Central memory CD4-positive, alpha-beta T cell (primary cell): Measurements from ENCODE around the gene SUN5.
"Not testable (repeated sequence)": the region's sequence is repeated elsewhere in the genome, so short reads cannot be mapped to it uniquely, and the experiment has no call there.

Source experiments
- DNase-seq: peaks from one replicate; pipeline ENCODE4 v3.0.0; 2022

Gene SUN5

GRCh38 chr20:32960849-32961731 lies 43.1 kb downstream of the SUN5 start:
- DNase-seq, result no peak

- no peak for DNase-seq
These were observed 44.1 kb downstream of the SUN5 start for GRCh38 chr20:32960222-32960518.

- DNase-seq, result no peak
These were observed 44.6 kb downstream of the SUN5 start for GRCh38 chr20:32959351-32960221.

GRCh38 chr20:32958574-32958973 lies 45.7 kb downstream of the SUN5 start:
- DNase-seq, result no peak

GRCh38 chr20:32957459-32957858 lies 46.8 kb downstream of the SUN5 start:
- DNase-seq, result no peak

- not testable (repeated sequence) for DNase-seq
These were observed 53.7 kb downstream of the SUN5 start for GRCh38 chr20:32950539-32950938.

- no peak for DNase-seq
These were observed 57.6 kb downstream of the SUN5 start for GRCh38 chr20:32946629-32947028.

- peak; percentile 41 for DNase-seq
These were observed 58.5 kb downstream of the SUN5 start for GRCh38 chr20:32945710-32946221.

- DNase-seq, result no peak
These were observed 60.7 kb downstream of the SUN5 start for GRCh38 chr20:32943490-32944052.

- DNase-seq, result no peak
These were observed 62.9 kb downstream of the SUN5 start for GRCh38 chr20:32941155-32941885.

GRCh38 chr20:32934580-32934979 lies 69.7 kb downstream of the SUN5 start:
- DNase-seq, result no peak
